ENCODE measurements around the gene UST.
A peak's percentile ranks its signal among the peaks of the same experiment; 100 is the strongest.
"Not testable (repeated sequence)": the region's sequence is repeated elsewhere in the genome, so short reads cannot be mapped to it uniquely, and the experiment has no call there.

Gene UST

GRCh38 chr6:148984531-148985056 is 237.8 kb downstream of the UST start:
- DNase-seq = no peak

GRCh38 chr6:148985499-148985898 is 238.7 kb downstream of the UST start:
- no peak for DNase-seq

- DNase-seq = no peak
Observed at GRCh38 chr6:148986608-148987007, 239.8 kb downstream of the UST start.

- no peak for DNase-seq
Observed at GRCh38 chr6:148987982-148988381, 241.2 kb downstream of the UST start.

GRCh38 chr6:148989585-148989984 is 242.8 kb downstream of the UST start:
- DNase-seq = no peak

- no peak for DNase-seq
Observed at GRCh38 chr6:148990403-148990802, 243.6 kb downstream of the UST start.

GRCh38 chr6:148996815-148997214 is 250.0 kb downstream of the UST start:
- DNase-seq = no peak

GRCh38 chr6:148997865-148998264 is 251.0 kb downstream of the UST start:
- peak; percentile 80 for DNase-seq

GRCh38 chr6:148998704-148999103 is 251.9 kb downstream of the UST start:
- no peak for DNase-seq

- peak; percentile 55 for DNase-seq
Observed at GRCh38 chr6:148999501-148999900, 252.7 kb downstream of the UST start.

- DNase-seq = peak; percentile 99
Observed at GRCh38 chr6:148999929-149000468, 253.2 kb downstream of the UST start.

GRCh38 chr6:149001422-149001821 is 254.6 kb downstream of the UST start:
- no peak for DNase-seq

GRCh38 chr6:149003560-149003959 is 256.7 kb downstream of the UST start:
- DNase-seq = no peak

GRCh38 chr6:149004664-149005063 is 257.8 kb downstream of the UST start:
- no peak for DNase-seq

GRCh38 chr6:149006236-149006635 is 259.4 kb downstream of the UST start:
- DNase-seq = not testable (repeated sequence)

- DNase-seq = no peak
Observed at GRCh38 chr6:149006671-149007070, 259.8 kb downstream of the UST start.

- DNase-seq = no peak
Observed at GRCh38 chr6:149007846-149008245, 261.0 kb downstream of the UST start.

GRCh38 chr6:149008741-149009140 is 261.9 kb downstream of the UST start:
- DNase-seq = no peak

GRCh38 chr6:149012040-149012545 is 265.3 kb downstream of the UST start:
- DNase-seq = no peak

GRCh38 chr6:149013586-149014344 is 266.9 kb downstream of the UST start:
- no peak for DNase-seq

- DNase-seq = no peak
Observed at GRCh38 chr6:149014631-149015534, 268.1 kb downstream of the UST start.

- DNase-seq = peak; percentile 69
Observed at GRCh38 chr6:149015535-149016525, 269.0 kb downstream of the UST start.

Data from MV-4-11 (cell line).